Neural cell (in vitro differentiated cells): ENCODE results near the gene ILK. TPM values are rescaled to one million over a fixed set of nuclear protein-coding genes. Genes with fewer than 3 reads are reported as not detected.

Experiments used
- H2AFZ ChIP-seq: fragments of 200-600, 300-800 bp; sonication (generic), shearing (Covaris generic); 2 replicates; pipeline ENCODE4 v1.6.0; 2014; ENCODE audit warnings: low read depth, mild to moderate bottlenecking, antibody characterized with exemption, low read length, moderate library complexity
- H3F3A ChIP-seq: fragments of 200-600 bp; shearing (Covaris generic); 2 replicates; pipeline ENCODE4 v1.6.1; 2016; ENCODE audit warnings: mild to moderate bottlenecking, moderate library complexity, mixed read lengths, antibody characterized with exemption, low read length; ENCODE audit not compliant: insufficient read depth, poor library complexity, severe bottlenecking
- H3K27ac ChIP-seq: fragments of 200-600, 300-800 bp; sonication (generic), shearing (Covaris generic); 2 replicates; pipeline ENCODE4 v1.5.1; 2014; ENCODE audit warnings: mild to moderate bottlenecking, low read length, moderate library complexity
- H3K27me3 ChIP-seq: fragments of 300-800, 200-600 bp; sonication (generic), shearing (Covaris generic); 2 replicates; pipeline ENCODE4 v1.6.0; 2014; ENCODE audit warnings: mild to moderate bottlenecking, low read depth, low read length, moderate library complexity; ENCODE audit not compliant: insufficient read depth
- H3K36me3 ChIP-seq: fragments of 300-800, 200-600 bp; sonication (generic), shearing (Covaris generic); 2 replicates; pipeline ENCODE4 v1.5.1; 2014; ENCODE audit warnings: mild to moderate bottlenecking, antibody characterized with exemption, low read length, moderate library complexity; ENCODE audit not compliant: insufficient read depth
- H3K4me2 ChIP-seq: fragments of 300-800, 200-600 bp; sonication (generic), shearing (Covaris generic); 2 replicates; pipeline ENCODE4 v1.6.0; 2014; ENCODE audit warnings: mild to moderate bottlenecking, low read length
- H3K4me3 ChIP-seq: fragments of 300-800, 200-600 bp; sonication (generic), shearing (Covaris generic); 2 replicates; pipeline ENCODE4 v1.5.1; 2014; ENCODE audit warnings: mild to moderate bottlenecking, low read length, moderate library complexity
- H3K79me2 ChIP-seq: fragments of 200-600 bp; shearing (Covaris generic); replicated peaks from 2 replicates; pipeline ENCODE4 v1.6.0; 2014; ENCODE audit warnings: mild to moderate bottlenecking, low read length, moderate library complexity; ENCODE audit not compliant: insufficient read depth
- H3K9ac ChIP-seq: fragments of 300-800, 200-600 bp; sonication (generic), shearing (Covaris generic); 2 replicates; pipeline ENCODE4 v1.6.1; 2016; ENCODE audit warnings: mild to moderate bottlenecking, low read length, mixed read lengths
- H3K9me2 ChIP-seq: fragments of 200-600 bp; shearing (Covaris generic); 2 replicates; pipeline ENCODE4 v1.6.1; 2016; ENCODE audit warnings: mild to moderate bottlenecking, low read length, mixed read lengths; ENCODE audit not compliant: insufficient read depth
- H3K9me3 ChIP-seq: fragments of 200-600, 300-800 bp; sonication (generic), shearing (Covaris generic); 2 replicates; pipeline ENCODE4 v1.6.1; 2016; ENCODE audit warnings: mild to moderate bottlenecking, mixed run types, low read length, moderate library complexity, mixed read lengths
- H4K20me1 ChIP-seq: fragments of 200-600 bp; shearing (Covaris generic); 2 replicates; pipeline ENCODE4 v1.6.1; 2016; ENCODE audit warnings: mild to moderate bottlenecking, mixed run types; ENCODE audit not compliant: insufficient read depth
- CTCF ChIP-seq: fragments of 450-650 bp; IDR thresholded peaks from 2 replicates; pipeline ENCODE4 v1.5.1; 2014; ENCODE audit warnings: antibody characterized with exemption, mild to moderate bottlenecking, moderate library complexity; ENCODE audit not compliant: poor library complexity, severe bottlenecking
- EP300 ChIP-seq: fragments of 450-650 bp; conservative IDR thresholded peaks from 2 replicates; pipeline ENCODE4 v1.6.1; 2014; ENCODE audit warnings: antibody characterized with exemption, mild to moderate bottlenecking, moderate library complexity; ENCODE audit not compliant: poor library complexity, severe bottlenecking
- EZH2 ChIP-seq: fragments of 200-600, 300-800 bp; shearing (Covaris generic), sonication (generic); IDR thresholded peaks from 2 replicates; pipeline ENCODE4 v1.6.1; 2014; ENCODE audit warnings: antibody characterized with exemption, low read length, borderline replicate concordance, mild to moderate bottlenecking; ENCODE audit not compliant: insufficient read depth, poor library complexity, severe bottlenecking
- MXI1 ChIP-seq: fragments of 450-650 bp; conservative IDR thresholded peaks from 2 replicates; pipeline ENCODE4 v1.6.1; 2014; ENCODE audit warnings: antibody characterized with exemption, mild to moderate bottlenecking; ENCODE audit not compliant: poor library complexity, severe bottlenecking
- POLR2AphosphoS5 ChIP-seq: IDR thresholded peaks from 2 replicates; pipeline ENCODE4 v1.6.1; 2012
- RAD21 ChIP-seq: fragments of 450-650 bp; conservative IDR thresholded peaks from 2 replicates; pipeline ENCODE4 v1.6.1; 2014; ENCODE audit warnings: antibody characterized with exemption, mild to moderate bottlenecking, moderate library complexity
- SMC3 ChIP-seq: fragments of 450-650 bp; conservative IDR thresholded peaks from 2 replicates; pipeline ENCODE4 v1.6.1; 2014; ENCODE audit warnings: antibody characterized with exemption, mild to moderate bottlenecking, moderate library complexity; ENCODE audit not compliant: poor library complexity
- TAF1 ChIP-seq: IDR thresholded peaks from 2 replicates; pipeline ENCODE4 v1.6.1; 2012; ENCODE audit warnings: low read depth
- polyA plus RNA-seq: library from polyadenylated mRNA; depleted of rRNA; stranded (reverse); fragments of >200 nt; gene quantifications from 2 replicates; pipeline ENCODE4 v1.2.3, GENCODE V29; 2014
- TF ChIP-seq, protein P1 (sequence below): IDR thresholded peaks from 2 replicates; pipeline ENCODE4 v1.6.1; 2012; ENCODE audit warnings: borderline replicate concordance

Gene ILK
- polyA plus RNA-seq, 1 donor from 2014 or later: 68.8 TPM

- Histone ChIP-seq H3K79me2 (no peaks in the 10 kb centered on the region), H3F3A (no peaks in the 10 kb centered on the region), H3K9me3 (peaks cover 8% of the 10 kb centered on the region), H3K9me2 (no peaks in the 10 kb centered on the region), H3K9ac (no peak overlapping the region), H4K20me1 (no peaks in the 10 kb centered on the region), H3K27ac (no peak overlapping the region), H3K4me2 (no peak overlapping the region), H3K27me3 (no peaks in the 10 kb centered on the region), H3K36me3 (no peaks in the 10 kb centered on the region), H2AFZ (no peak overlapping the region), H3K4me3 (no peak overlapping the region)
- TF ChIP-seq POLR2AphosphoS5 (no peak), EP300 (no peak), CTCF (no peak), RAD21 (no peak), MXI1 (no peak), EZH2 (no peak), TAF1 (no peak), SMC3 (no peak)
- TF ChIP-seq, protein P1, sequence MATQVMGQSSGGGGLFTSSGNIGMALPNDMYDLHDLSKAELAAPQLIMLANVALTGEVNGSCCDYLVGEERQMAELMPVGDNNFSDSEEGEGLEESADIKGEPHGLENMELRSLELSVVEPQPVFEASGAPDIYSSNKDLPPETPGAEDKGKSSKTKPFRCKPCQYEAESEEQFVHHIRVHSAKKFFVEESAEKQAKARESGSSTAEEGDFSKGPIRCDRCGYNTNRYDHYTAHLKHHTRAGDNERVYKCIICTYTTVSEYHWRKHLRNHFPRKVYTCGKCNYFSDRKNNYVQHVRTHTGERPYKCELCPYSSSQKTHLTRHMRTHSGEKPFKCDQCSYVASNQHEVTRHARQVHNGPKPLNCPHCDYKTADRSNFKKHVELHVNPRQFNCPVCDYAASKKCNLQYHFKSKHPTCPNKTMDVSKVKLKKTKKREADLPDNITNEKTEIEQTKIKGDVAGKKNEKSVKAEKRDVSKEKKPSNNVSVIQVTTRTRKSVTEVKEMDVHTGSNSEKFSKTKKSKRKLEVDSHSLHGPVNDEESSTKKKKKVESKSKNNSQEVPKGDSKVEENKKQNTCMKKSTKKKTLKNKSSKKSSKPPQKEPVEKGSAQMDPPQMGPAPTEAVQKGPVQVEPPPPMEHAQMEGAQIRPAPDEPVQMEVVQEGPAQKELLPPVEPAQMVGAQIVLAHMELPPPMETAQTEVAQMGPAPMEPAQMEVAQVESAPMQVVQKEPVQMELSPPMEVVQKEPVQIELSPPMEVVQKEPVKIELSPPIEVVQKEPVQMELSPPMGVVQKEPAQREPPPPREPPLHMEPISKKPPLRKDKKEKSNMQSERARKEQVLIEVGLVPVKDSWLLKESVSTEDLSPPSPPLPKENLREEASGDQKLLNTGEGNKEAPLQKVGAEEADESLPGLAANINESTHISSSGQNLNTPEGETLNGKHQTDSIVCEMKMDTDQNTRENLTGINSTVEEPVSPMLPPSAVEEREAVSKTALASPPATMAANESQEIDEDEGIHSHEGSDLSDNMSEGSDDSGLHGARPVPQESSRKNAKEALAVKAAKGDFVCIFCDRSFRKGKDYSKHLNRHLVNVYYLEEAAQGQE: no peak
These were observed 16.9 kb upstream of the ILK start for GRCh38 chr11:6586434-6587359.

DNA sequence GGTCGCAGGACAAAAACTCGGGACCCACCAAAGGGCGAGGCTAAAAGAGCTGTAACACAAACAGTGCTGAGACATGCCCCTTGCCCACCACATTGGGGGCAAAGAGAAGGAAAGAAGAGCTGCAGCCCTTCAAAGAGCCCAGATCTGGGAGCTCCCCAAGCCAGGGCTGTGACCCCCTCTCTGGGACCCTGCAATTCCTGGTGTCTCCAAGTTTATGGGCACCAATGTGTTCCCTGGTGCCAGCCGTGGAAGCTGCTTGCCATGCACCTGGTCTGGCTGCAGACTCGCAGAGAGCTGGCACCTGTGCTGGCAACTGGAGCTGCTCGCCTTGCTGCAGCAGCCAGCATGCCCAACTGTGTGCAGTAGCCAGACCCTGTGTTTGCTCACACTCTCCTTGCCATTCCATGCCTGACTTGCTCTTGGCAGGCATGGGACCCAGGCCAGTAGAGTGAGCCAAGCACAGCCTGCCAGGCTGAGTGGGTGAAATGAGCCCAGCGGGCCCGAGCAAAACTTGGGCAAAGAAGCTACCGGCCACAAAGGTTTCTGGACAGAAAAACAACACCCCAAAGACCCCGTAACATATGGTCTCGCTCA is 16.1 kb upstream of the ILK start:
- no peak overlapping the region for H3K9ac ChIP-seq
- no peak overlapping the region for H3K4me3 ChIP-seq
- no peaks in the 10 kb centered on the region for H3F3A ChIP-seq
- H3K27ac ChIP-seq: no peak overlapping the region
- H4K20me1 ChIP-seq: no peaks in the 10 kb centered on the region
- H3K27me3 ChIP-seq: no peaks in the 10 kb centered on the region
- TF ChIP-seq EP300: no peak
- TF ChIP-seq, protein P1: no peak
- TF ChIP-seq TAF1: no peak
- TF ChIP-seq MXI1: no peak
- no peak for TF ChIP-seq EZH2
- TF ChIP-seq SMC3: no peak
- H2AFZ ChIP-seq: no peak overlapping the region
- peaks cover 8% of the 10 kb centered on the region for H3K9me3 ChIP-seq
- no peak overlapping the region for H3K4me2 ChIP-seq
- no peaks in the 10 kb centered on the region for H3K9me2 ChIP-seq
- H3K36me3 ChIP-seq: no peaks in the 10 kb centered on the region
- H3K79me2 ChIP-seq: no peaks in the 10 kb centered on the region
